SU-DHL-6 (cell line): ENCODE measurements around the gene PATL2.

Source experiments
- CTCF ChIP-seq: fragments of 200-600 bp; sonication (generic); IDR thresholded peaks from one replicate; pipeline ENCODE4 v1.5.1; 2017; ENCODE audit warnings: antibody characterized with exemption, mild to moderate bottlenecking, low read length, moderate library complexity; ENCODE audit not compliant: insufficient read depth, poor library complexity, severe bottlenecking
- EZH2phosphoT487 ChIP-seq: fragments of 200-600 bp; sonication (generic), shearing (Covaris generic); conservative IDR thresholded peaks from 2 replicates; pipeline ENCODE4 v1.6.1; 2018; ENCODE audit warnings: mild to moderate bottlenecking, antibody characterized with exemption, low read length, moderate library complexity, mixed read lengths

- TF ChIP-seq CTCF (no peak), EZH2phosphoT487 (no peak)
These were observed 5.1 kb downstream of the PATL2 start for GRCh38 chr15:44705986-44706385.
